ENCODE results near the gene MORN1. TPM values are rescaled to one million over a fixed set of nuclear protein-coding genes. Genes with fewer than 3 reads are reported as not detected.

The MORN1 gene
- total RNA-seq, 4 donors from 2014 or later, result 2.8 to 9.6 (median 4.3) TPM

DNA sequence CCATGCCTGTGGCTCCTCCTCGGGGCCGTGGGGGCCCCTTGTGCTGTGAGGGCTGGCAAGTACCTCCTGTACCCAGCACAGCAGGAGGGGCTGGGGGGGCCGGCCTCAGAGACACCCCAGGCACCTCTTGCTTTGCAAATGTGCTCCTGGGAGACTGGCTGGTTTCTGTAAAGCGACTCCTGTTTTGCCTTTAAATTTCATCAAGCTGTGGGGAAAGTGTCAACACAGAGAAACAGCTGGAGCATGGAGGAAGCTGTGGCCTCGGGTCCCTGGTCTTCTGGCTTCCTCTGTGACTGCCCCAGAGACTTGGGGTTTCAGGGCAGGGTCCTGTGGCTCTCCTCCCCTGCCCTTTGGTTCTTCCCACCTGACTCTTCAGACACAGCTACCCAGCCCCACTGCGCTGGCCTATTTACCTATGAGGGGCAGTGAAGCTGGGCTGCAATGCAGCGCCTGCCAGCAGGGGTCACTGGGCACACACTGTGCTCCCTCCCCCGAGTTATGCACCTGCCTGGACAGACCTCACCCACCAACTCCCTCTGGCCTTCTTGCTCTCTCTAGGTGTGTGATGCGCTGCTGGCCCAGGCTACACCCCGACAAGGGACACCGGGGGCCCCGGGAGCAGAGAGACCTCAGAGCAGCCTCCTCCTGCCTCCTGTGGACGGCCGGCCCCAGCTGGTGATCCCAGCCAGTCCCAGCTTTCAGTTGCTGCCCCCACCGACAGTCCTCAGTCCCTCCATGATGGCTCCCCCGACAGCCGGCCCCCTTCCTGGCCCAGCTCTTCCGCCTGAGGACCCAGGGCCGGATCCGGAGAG is 38.6 kb upstream of the MORN1 start:
- no peak for TF ChIP-seq CTCF (IDR thresholded peaks at IDR 0.05; ENCODE audit: low read depth)

DNA sequence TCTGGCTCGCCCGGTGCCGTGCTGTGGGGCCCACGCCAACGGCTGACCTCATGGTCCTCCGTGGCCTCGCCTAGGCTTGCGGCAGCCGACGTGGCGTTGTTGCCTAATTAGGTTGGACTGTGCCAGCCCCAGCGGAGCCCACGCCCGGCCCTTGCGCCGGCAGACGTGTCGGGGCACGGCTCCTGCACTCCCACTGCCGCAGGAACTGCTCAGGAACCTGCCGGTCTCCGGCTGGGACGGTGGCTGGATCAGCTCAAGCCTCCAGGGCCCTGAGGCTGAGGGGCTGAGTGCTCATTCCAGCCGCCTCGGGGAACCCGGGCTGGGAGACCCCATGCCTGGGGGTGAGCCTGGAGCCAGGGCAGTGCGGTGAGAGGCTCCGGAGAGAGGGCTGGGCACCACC is 37.1 kb upstream of the MORN1 start:
- TF ChIP-seq CTCF (IDR thresholded peaks at IDR 0.05; ENCODE audit: low read depth), result no peak

DNA sequence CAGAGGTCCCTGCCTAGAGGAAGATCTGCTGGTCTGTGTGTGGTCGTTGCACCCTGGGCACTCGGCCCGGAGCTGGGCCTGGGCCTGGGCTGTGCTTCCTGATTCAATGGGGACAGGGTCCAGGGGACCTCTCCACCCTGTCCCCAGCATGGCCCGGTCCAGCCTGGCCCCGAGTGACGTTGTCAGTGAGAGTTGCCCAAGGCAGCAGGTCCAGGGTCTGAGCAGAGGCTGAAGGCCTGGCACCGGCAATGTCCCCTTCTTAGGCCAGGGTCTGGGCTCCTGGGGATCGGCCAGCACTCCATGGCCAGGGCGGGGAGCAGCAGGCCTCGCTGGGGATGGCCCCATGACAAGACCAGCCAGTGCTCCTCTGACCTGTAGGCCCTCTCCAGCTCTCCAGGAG is 36.6 kb upstream of the MORN1 start:
- no peak for TF ChIP-seq CTCF (IDR thresholded peaks at IDR 0.05; ENCODE audit: low read depth)

DNA sequence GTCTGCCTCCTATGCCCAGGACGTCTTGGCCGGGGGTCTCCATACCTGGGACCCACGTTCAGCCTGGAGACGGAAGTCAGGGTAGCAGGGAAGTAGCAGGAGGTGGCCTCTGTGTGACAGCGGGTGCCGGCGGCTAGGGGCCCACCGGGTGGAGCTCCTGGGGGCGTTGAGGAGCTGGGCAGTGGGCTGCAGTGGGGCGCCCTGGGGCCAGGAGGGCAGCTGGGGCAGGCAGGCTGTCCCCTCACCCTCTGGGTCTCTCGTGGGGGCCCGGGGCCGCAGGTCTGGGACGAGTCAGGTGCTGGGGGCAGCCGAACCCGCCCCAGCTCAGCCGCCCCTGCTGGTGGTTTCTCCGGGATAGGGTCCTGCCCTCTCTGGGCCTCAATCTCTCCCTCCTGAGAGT is 35.7 kb upstream of the MORN1 start:
- no peak for TF ChIP-seq CTCF (IDR thresholded peaks at IDR 0.05; ENCODE audit: low read depth)

DNA sequence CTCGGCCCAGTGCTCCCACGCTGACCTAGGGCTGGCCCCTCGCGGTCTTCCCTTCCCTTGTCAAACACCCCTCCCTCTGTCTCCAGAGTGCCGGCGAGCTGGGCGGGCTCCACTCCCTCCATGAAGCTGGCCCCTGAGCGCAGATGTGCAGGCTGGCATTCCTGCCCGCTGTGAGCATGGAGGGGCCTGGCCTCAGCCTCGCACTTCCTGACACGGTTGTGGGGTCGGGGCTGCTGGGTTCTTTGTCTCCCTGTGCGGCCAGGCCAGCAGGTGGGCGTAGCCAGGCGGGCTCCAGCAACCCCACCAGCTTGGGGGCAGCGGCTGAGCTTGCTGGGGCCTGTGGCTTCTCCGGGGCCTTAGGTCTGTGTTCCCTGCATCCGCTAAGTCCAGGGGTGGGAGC is 35.2 kb upstream of the MORN1 start:
- TF ChIP-seq CTCF (IDR thresholded peaks at IDR 0.05; ENCODE audit: low read depth), result no peak

DNA sequence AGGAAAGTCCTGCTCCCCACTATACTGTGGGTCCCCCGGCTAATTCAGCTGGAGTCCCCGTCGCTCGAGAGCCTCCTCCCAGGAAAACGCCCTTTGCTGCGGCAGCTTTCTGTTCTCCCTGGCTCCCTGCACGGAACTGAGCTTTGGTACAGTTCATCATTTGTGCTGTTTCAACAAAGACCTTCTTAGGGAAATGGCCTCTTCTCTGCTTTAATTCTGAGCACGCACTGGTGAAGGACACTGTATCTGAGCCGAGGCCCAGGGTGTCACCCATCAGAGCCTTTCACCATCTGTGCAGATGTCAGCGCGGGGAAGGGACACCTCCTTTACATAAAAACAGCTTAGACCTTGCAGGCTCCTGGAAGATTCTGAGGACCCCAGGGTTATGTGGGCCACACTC is 34.5 kb upstream of the MORN1 start:
- no peak for TF ChIP-seq CTCF (IDR thresholded peaks at IDR 0.05; ENCODE audit: low read depth)

DNA sequence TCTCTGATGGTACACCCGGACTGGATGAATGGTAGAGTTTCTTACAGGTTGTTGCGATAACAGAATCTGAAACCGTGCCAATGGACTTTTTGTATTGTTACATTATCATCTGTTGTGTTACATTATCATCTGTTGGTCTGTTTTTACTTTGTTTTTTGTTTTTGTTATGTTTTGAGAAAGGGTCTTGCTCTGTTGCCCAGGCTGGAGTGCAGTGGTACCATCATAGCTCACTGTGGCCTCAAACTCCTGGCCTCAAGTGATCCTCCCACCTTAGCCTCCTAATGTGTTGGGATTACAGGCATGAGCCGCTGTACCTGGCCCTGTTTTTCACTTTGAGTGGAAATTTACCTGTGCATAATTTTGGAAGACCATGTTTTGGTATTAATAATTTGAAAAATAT is 31.2 kb upstream of the MORN1 start:
- no peak for TF ChIP-seq CTCF (IDR thresholded peaks at IDR 0.05; ENCODE audit: low read depth)

All from subcutaneous adipose tissue (tissue), 4 donors.